HG03354 (cell line): ENCODE results near the gene GUCY2C.

ENCODE experiments used
- ATAC-seq: cut with Tn5 transposase; IDR thresholded peaks from one replicate; pipeline ENCODE4 v1.9.1; 2021; ENCODE audit warnings: mild to moderate bottlenecking; ENCODE audit not compliant: unreplicated experiment, poor library complexity, severe bottlenecking

Gene GUCY2C

DNA sequence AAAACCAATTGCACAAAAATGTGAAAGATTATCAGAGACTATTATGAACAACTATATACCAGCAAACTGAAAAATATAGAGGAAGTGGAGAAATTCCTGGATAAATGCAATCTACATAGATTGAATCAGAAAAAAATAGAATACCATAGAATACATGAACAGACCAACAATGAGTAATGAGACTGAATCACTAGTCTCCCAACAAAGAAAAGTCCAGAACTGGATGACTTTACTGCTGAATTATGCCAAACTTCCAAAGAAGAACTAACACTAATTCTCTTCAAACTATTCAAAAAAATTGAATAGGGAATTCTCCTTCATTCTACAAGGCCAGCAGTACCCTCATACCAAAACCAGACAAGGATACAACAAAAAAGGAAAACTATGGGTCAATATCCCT, 60.6 kb downstream of the GUCY2C start:
- no peak for ATAC-seq

DNA sequence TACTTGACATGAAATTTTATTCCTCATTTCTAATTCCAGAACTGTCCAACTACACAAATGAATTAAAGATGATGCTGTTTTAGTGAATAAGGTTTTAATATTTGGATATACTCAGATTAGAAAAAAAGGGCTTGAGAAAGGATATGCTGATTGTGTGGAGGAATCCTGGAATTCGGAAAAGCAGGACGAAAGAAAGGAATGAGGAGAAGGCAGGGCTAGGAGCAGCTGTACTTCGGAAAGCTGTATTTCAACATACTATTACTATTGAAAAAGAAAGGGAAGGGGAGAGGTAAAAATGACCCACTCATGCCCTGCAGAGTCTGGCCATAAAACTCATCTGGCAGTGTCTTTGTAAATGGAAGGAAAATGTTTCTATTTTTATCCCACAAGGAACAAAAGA, 65.6 kb downstream of the GUCY2C start:
- no peak for ATAC-seq

DNA sequence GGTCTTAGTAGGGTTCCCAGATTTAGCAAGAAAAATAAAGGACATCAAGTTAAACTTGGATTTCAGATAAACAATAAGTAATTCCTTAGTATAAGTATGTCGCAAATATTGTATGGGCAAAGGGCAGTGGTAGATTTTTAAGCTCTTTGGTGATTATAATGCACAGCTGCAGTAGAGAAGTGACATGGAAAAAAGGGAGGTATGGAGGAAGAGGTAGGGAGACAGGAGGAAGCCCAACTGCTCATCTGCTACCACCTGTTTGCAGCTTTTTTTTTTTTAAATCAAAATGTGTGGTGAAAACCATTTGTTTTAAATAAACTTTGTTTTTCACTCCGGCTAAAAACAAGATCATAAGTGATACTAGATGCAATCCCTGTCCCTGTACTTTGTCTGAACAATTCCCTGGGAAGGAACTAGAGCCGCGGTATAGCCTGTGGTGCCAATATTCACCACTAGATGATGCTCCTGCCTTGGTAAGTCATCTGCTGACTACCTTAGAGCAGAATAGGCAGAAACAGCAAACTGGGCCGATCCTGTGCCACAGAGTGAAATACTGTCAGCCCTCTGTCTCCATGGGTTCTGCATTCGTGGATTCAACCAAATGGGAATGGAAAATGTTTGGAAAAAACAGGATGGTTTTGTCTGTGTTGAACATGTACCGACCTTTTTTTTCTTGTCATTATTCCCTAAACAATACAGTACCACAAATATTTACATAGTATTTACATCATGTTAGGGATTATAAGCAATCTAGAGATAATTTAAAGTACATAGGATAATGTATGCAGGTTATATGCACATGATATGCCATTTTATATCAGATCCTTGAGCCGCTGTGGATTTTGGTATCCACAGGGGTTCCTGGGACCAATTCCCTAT, 66.3 kb downstream of the GUCY2C start:
- peak; percentile 98 for ATAC-seq

DNA sequence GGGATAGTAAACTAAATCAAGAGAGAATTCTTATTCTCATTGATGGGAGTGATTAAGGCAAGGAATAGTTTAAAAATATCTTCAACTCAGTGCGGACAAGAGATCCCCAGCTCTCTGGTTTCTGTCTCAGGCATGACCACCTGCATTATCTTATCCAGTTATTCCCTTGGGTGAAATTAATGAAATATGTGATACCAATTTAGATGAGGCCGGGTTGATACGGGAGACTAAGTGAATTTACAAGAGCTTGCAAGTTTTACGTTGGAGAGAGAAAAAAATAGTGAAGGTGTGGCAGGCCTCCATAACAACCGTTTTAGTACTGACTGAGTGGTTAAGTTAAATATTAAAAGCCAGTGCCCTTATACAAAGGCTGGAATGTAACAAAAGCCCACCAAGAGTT, 67.6 kb downstream of the GUCY2C start:
- ATAC-seq: no peak

DNA sequence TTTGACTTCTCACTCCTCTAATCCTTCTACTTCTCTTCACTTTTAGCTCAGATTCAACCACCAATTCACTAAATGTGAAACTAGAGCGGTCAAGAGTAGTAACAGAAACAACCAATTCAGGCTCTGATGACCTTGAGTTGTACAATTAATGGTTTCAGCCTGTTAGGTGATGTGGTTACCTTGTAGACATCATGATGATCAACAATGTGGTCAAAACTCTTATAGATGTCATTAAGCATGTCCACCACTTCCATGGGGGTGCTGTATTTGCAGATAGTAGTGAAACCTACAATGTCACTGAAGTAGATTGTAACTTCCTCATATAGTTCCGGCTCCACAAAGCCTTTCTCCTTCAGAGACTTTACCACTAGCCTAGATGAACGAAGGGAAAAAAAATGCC, 74.6 kb downstream of the GUCY2C start:
- peak; percentile 81 for ATAC-seq

DNA sequence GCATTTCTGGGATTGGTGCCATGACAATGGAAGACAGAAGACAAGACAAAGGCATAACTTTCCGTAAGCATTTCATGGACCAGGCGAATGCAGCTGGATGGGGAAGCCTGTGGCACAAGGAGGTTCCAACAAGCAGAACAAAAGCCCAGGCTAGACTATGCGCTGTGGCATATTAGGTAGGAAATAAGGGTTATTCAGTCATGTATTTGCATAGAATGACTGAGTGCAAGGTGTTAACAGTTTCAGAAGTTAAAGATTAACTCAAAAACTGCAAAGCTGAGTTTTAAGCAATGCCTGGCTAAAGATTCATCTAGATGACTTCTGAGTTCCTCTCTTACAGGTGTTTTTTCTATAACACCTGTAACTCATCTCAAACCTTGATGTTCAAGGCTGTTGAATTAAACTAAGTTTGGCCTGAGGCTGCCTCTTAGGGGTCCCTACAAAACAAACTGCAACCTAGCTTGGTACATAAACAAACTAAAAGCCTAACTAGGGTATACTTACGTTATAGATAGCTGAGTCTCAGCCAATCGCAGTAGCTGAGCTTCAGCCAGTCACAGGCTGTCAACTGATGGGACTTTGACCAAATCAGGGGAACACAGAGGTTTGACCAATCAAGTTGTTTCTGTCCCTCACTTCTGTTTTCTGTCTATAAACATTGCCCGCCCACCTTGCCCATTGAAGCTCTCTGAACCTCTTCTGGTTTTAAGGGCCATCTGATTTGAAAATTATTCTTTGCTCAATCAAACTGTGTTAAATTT, 76.5 kb downstream of the GUCY2C start:
- peak; percentile 78 for ATAC-seq

DNA sequence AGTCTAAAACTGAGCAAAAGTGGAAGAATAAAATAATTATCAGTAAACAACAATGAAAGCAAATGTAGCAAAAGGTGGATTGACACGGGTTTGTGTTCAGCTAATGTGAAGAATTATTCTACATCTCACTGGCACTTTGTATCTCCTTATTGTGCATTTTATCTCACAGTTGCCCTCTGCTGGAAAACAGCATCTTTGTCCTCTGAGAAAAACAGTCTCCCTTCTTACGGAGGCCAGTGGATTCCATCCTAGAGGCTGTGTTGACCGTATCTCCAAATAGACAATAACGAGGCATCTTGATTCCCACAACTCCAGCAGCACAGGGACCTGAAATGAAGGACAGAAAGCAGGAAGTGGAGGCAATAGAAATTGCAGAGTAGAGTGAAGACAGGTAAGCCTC, 77.4 kb downstream of the GUCY2C start:
- ATAC-seq: no peak

DNA sequence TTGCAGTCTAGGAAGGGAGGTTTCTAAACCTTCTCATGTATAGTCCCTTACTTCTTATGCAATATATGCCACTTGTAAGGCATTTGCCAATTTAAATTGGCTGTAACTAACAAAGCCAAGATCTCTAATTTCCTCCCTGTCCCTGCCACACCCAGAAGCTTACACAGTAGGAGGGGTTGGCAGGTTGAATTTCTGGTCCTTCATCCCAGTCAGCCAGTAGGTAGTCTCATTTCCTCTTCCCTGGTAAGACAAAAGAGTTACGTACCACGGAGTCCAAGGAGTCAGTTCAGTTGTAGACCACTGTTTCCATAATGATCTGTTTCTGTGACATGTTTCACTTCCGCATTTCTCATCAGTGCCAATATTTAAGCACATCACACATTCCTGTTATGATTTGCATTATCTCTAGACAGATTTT, 81.7 kb downstream of the GUCY2C start:
- ATAC-seq: peak; percentile 54

DNA sequence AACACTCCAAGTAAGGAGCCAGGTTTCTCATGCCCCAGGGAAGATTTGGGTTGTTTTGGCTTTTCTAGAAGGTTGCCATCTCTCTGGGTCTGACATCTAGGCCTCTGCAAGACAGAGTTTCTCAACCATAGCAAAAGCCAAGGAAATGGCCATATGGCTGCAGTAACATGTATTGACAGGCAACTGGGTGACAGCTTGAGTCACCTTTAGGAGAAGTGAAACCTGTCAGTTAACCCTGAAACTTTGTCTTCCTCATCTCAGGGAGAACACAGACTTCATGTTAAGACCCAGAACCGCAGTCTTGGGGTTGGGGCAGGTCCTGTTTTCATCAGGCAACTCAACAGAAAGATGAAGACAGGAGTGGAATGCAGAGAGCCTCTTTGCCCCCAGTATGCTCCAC, 82.7 kb downstream of the GUCY2C start:
- peak; percentile 95 for ATAC-seq

DNA sequence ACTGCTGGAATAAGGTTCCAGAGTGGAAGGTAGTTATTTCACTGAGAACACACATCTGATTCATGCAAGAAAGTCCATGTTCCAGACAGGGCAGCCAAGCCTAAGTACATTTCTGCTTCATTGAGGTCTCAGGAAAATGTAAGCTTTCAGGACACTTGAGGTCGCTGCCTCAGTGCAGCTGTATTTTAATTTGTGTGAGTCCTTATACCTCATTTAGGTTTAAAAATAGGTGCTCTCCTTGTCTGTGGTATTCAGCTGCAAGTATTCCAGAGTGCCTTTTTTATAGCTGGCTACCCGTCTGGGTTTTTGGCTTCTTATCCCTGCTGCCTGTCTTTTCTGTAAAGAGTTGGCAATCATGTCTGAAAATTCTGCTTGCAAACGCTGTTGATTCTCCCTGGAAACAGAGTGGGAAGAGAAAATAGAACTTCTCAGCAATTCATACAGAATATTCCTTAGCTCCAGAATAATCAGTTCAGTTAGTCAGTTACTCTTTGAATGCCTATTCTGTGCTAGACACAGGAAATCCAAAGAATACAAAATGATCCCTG, 83.4 kb downstream of the GUCY2C start:
- ATAC-seq: no peak

DNA sequence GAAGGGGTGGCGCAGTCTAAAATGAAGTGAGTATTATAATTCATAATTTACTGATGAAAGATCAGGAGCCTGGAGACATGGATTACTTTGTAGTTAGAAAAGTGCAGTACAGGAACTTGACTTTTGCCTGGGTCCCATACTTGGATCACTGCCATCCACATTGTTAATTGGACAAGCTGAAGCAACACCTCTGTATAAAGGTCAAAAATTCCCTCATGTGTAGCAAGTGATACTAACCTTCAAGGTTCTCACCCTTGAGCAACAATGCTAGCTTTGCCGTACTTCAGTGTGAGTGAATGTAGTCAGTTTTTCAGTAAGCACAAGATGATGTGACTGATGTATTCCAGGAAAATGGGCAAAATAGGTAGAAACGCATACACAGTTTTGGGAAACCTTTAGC, 84.1 kb downstream of the GUCY2C start:
- no peak for ATAC-seq

DNA sequence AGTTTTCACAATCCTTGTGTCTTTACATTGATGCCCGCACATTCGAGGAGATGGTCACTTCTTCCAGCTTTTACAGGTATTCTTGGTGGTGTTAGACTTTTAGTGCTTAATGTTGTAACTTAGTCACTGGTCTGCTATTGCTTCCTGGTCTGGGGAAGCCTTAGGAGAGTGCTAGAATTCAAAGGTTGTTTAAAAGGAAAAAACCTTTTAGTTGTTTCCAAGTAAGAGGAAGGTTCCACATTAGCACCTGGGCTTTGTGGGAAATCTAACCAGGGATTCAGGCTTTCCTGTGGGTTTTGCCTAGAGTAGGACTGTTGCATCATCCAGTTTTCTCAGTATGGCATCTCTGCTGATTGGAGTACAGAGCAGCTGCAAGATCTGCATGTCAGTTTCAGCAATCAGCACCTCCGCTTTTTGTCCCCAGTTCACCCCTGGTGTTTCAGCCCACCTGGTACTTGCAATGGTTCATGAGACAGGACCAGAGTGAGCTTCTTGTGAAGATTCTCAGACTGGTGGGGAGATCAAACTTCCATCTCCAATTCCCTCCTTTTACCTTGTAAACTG, 84.7 kb downstream of the GUCY2C start:
- ATAC-seq: no peak

DNA sequence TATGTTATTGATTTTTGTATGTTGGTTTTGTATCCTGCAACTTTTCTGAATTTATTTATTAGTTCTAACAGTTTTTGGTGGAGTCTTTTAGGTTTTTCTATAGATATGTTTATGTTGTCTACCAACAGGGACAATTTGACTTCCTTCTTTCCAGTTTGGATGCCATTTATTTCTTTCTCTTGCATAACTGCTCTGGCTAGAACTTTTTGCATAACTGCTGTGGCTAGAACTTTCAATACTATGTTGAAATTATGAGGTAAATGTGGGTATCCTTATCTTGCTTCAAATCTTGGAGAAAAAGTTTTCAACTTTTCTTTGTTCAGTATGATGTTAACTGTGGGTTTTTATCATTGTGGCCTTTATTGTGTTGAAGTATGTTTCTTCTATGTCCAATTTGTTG, 88.8 kb downstream of the GUCY2C start:
- ATAC-seq: no peak

DNA sequence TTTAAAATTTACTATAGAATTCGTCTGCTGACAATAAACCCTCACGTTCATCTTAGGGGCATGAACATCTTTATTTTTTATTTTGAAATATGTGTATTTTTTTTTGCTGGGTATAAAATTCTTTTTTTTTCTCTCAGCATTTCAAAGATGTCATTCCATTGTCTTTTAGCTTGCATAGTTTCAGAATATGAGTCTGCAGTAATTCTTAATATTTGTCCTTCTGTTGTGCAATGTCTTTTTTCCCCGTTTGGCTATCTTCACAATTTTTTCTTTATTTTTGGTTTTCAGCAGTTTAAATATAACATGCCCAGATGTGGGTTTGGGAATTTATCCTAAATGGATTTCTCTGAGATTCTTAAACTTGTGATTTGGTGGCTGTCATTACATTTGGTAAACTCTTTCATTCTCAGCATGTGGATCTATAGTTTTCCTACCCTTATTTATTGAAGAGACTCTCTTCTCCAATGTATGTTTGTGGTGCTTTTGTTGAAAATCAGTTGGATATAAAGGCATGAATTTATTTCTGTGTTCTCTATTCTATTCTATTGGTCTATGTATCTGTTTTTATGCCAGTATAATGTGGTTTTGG, 90.9 kb downstream of the GUCY2C start:
- no peak for ATAC-seq

DNA sequence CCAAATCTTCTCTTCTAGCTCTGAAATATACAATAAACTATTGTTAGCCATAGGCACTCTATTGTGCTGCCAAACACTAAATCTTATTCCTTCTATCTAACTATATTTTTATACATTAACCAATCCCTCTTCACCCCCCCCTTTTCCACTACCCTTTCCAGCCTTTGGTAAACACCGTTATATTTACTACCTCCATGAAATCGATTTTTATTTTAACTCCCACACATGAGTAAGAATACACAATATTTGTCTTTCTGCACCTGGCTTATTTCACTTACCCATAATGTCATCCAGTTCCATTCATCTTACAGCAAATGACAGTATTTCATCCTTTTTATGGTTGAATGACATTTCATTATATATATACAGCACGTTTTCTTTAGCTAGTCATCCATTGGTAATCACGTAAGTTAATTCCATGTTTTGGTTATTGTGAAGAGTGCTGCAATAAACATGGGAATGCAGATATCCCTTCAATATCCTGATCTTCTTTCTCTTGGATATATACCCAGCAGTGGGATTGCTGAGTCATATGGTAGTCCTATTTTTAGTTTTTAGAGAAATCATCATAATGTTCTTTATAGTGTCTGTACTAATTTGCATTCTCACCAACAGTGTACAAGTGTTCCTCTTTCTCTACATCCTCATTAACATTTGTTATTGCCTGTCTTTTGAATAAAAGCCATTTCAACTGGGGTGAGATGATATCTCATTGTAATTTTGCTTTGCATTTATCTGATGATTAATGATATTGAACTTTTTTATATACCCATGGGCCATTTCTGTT, 94.5 kb downstream of the GUCY2C start:
- no peak for ATAC-seq

DNA sequence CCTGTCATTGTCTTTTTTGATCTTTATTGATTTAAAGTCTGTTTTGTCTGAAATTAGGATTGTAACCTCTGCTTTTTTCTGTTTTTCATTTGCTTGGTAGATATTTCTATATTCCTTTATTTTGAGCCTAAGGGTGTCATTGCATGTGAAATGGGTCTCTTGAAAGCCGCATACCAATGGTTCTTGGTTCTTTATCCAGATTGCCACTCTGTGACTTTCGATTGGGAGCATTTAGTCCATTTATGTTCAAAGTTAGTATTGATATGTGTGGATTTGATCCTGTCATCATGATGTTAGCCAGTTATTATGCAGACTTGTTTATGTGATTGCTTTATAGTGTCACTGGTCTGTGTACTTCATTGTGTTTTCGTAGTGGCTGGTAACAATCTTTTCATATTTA, 98.9 kb downstream of the GUCY2C start:
- no peak for ATAC-seq

DNA sequence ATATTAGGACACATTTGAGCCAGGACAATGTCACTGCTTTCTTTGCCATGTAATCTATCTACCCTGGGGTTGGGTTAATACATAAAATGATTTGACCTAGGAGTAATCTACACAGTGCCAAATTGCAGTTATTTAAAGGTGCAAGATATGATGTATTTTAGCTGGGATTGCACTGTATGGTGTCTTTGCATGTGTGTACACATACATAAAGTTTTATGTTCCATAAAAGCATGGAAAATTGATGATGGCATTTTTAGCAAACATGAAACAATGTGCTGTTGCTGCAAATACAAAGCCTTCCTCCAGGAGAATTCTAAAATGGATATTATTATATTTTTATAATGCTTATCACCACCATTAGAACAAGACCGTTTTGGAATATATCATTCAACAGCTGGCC, 104.7 kb downstream of the GUCY2C start:
- ATAC-seq: no peak

DNA sequence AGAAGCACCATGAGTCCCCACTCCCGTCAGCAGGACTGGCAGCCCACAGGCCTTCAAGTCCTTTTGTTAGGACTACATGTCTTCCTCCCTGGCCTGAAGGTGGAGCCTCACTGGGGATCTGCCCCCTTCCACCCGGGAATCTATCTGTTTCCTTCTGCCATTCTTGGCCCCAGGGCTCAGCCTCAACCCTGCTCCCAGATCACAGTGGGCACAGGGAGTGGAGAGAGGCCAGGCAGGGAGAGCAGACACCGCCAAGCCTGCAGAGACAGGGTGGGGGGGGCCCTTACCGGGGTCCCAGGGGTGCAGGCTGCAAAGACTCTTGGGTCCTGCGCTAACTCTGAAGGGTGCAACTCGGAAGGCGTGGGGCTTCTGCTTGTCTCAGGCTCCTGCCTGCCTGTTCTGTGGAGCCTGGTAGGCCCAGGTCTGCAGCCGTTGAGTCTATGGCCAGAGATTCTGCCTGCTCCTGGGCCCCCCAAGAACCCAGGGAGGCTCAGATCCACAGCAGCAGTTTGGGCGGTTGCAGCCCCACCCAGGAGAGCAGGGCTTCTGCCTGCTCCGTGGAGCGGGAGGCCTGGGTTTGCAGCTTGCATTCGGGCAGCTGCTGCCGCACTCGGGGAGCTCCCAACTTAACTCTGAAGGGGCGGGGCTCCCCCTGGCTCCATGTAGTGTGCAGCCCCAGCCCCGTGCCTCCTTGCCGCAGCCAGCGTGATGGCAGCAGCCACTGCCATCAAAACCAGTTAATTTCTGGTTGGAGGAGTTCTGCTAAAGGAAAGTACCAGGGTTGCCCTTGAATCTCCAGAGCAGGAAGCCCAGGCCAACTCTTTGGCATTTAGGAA, 107.0 kb downstream of the GUCY2C start:
- no peak for ATAC-seq

DNA sequence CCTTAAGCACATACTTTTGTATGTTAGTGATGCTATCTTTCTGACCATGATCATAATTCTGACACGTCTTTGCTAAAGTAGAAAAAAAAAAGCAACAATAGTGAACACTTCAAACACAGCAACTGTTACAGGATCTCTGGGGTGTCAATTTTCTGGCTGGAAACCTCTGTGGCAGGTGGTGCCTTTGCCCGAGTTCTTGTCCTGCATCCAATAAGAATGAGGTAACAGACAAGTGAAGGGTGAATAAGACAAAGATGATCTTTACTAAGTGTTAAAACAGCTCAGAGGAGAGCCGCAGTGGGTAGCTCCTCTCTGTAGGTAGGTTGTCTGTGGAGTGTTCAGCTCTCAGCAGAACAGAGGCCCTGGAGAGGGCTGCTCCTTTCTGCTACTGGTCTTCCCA, 107.8 kb downstream of the GUCY2C start:
- no peak for ATAC-seq
